ENCODE data around the gene PDHX.

Gene PDHX

GRCh38 chr11:35009191-35009943 is 92.9 kb downstream of the PDHX start:
- TF ChIP-seq YY1 (IDR thresholded peaks at IDR 0.05; ENCODE audit: low read depth) = no peak
- no peak for TF ChIP-seq EGR1 (IDR thresholded peaks at IDR 0.05)
- TF ChIP-seq EP300 (IDR thresholded peaks at IDR 0.05; ENCODE audit: borderline replicate concordance) = peak; percentile 96
- TF ChIP-seq RAD21 (IDR thresholded peaks at IDR 0.05; ENCODE audit: low read depth) = peak; percentile 25; the same call in 1 of the 2 replicates
- peak; percentile 96 for TF ChIP-seq CEBPB (IDR thresholded peaks at IDR 0.05)
- TF ChIP-seq REST (IDR thresholded peaks at IDR 0.05; ENCODE audit: low read depth) = no peak
- TF ChIP-seq FOXM1 (IDR thresholded peaks at IDR 0.05; ENCODE audit: borderline replicate concordance, low read depth) = peak; percentile 97
- no peak for TF ChIP-seq CREB1 (IDR thresholded peaks at IDR 0.05; ENCODE audit: low read depth)
- TF ChIP-seq TEAD4 (IDR thresholded peaks at IDR 0.05) = peak; percentile 85
- TF ChIP-seq NFIC (IDR thresholded peaks at IDR 0.05) = peak; percentile 97
- TF ChIP-seq TAF1 (IDR thresholded peaks at IDR 0.05; ENCODE audit: low read depth) = no peak; the same call in 1 of the 2 replicates
- peak; percentile 94 for TF ChIP-seq MAX (IDR thresholded peaks at IDR 0.05)
- TF ChIP-seq ZBTB7A (IDR thresholded peaks at IDR 0.05; ENCODE audit: low read depth) = 0 out of 2 replicates have a peak, but pooled peaks have one; percentile 19
- peak; percentile 74 for TF ChIP-seq USF1 (IDR thresholded peaks at IDR 0.05)
- peak; percentile 95 for TF ChIP-seq TCF12 (IDR thresholded peaks at IDR 0.05; ENCODE audit: low read depth)

- TF ChIP-seq ZBTB7A (IDR thresholded peaks at IDR 0.05; ENCODE audit: low read depth) (no peak), YY1 (IDR thresholded peaks at IDR 0.05; ENCODE audit: low read depth) (no peak), TCF12 (IDR thresholded peaks at IDR 0.05; ENCODE audit: low read depth) (0 out of 2 replicates have a peak, but pooled peaks have one; percentile 32), CEBPB (IDR thresholded peaks at IDR 0.05) (peak; percentile 6; the same call in 1 of the 2 replicates), REST (IDR thresholded peaks at IDR 0.05; ENCODE audit: low read depth) (no peak), FOXM1 (IDR thresholded peaks at IDR 0.05; ENCODE audit: borderline replicate concordance, low read depth) (no peak), RAD21 (IDR thresholded peaks at IDR 0.05; ENCODE audit: low read depth) (no peak; the same call in 1 of the 2 replicates)
Measured at GRCh38 chr11:35009944-35010342, 93.5 kb downstream of the PDHX start.

- no peak for TF ChIP-seq USF1 (IDR thresholded peaks at IDR 0.05)
- no peak for TF ChIP-seq EP300 (IDR thresholded peaks at IDR 0.05; ENCODE audit: borderline replicate concordance)
- TF ChIP-seq RAD21 (IDR thresholded peaks at IDR 0.05; ENCODE audit: low read depth) = no peak
- TF ChIP-seq NFIC (IDR thresholded peaks at IDR 0.05) = no peak
- TF ChIP-seq MAX (IDR thresholded peaks at IDR 0.05) = no peak
- no peak for TF ChIP-seq FOXM1 (IDR thresholded peaks at IDR 0.05; ENCODE audit: borderline replicate concordance, low read depth)
Measured at GRCh38 chr11:35010654-35011053, 94.2 kb downstream of the PDHX start.

- TF ChIP-seq MAX (IDR thresholded peaks at IDR 0.05) = peak; percentile 7; the same call in 1 of the 2 replicates
- peak; percentile 97 for TF ChIP-seq CEBPB (IDR thresholded peaks at IDR 0.05)
- TF ChIP-seq EGR1 (IDR thresholded peaks at IDR 0.05) = no peak
- TF ChIP-seq TEAD4 (IDR thresholded peaks at IDR 0.05) = peak; percentile 79
- TF ChIP-seq EP300 (IDR thresholded peaks at IDR 0.05; ENCODE audit: borderline replicate concordance) = peak; percentile 58; the same call in 1 of the 2 replicates
- peak; percentile 61 for TF ChIP-seq NFIC (IDR thresholded peaks at IDR 0.05)
- TF ChIP-seq RAD21 (IDR thresholded peaks at IDR 0.05; ENCODE audit: low read depth) = no peak
Measured at GRCh38 chr11:35011389-35011788, 95.0 kb downstream of the PDHX start.

GRCh38 chr11:35011944-35012343 is 95.5 kb downstream of the PDHX start:
- TF ChIP-seq EGR1 (IDR thresholded peaks at IDR 0.05) = no peak
- TF ChIP-seq CEBPB (IDR thresholded peaks at IDR 0.05) = no peak
- TF ChIP-seq MAX (IDR thresholded peaks at IDR 0.05) = no peak
- no peak for TF ChIP-seq TEAD4 (IDR thresholded peaks at IDR 0.05)
- TF ChIP-seq ZBTB7A (IDR thresholded peaks at IDR 0.05; ENCODE audit: low read depth) = no peak
- no peak for TF ChIP-seq REST (IDR thresholded peaks at IDR 0.05; ENCODE audit: low read depth)
- no peak for TF ChIP-seq NFIC (IDR thresholded peaks at IDR 0.05)
- TF ChIP-seq TCF12 (IDR thresholded peaks at IDR 0.05; ENCODE audit: low read depth) = no peak

Measured in Ishikawa (cell line).